Muscle of arm (tissue), 14 donors: ENCODE results near the gene DNAAF9. TPM values are rescaled to one million over a fixed set of nuclear protein-coding genes. Genes with fewer than 3 reads are reported as not detected.
"Not testable (repeated sequence)": the region's sequence is repeated elsewhere in the genome, so short reads cannot be mapped to it uniquely, and the experiment has no call there.

Experiments
- DNase-seq: peaks from one replicate; pipeline ENCODE4 v3.0.0-alpha.2; 2013
- long read RNA-seq, 11 donors: transcript quantifications; one replicate each; lab custom pipeline, GENCODE V29; 2026
- polyA plus RNA-seq, 12 donors: library from polyadenylated mRNA; unstranded; fragments of 120-200 nt; gene quantifications; one replicate each; pipeline ENCODE4 v1.2.1, GENCODE V29; 2013; ENCODE audit not compliant: insufficient read length in 12 of 12

DNAAF9 gene
- 10 to 100 TPM in 11 of 12 donors, not detected in 1; 12.6 to 20.6 (median 15.4) TPM for polyA plus RNA-seq
- long read RNA-seq, donor 1, result 0 reads
- long read RNA-seq, donor 2, result 0 reads
- long read RNA-seq, donor 3, result 0 reads
- long read RNA-seq, donor 4, result 0 reads
- long read RNA-seq, donor 5, full-length matches to known transcripts, result 1 of 1 reads
- long read RNA-seq, donor 5, partial matches to known transcripts, result 0 of 1 reads
- long read RNA-seq, donor 5, other reads (novel, unspliced or antisense), result 0 of 1 reads
- long read RNA-seq, donor 6, result 0 reads
- long read RNA-seq, donor 7, result 0 reads
- long read RNA-seq, donor 8, full-length matches to known transcripts, result 1 of 1 reads
- long read RNA-seq, donor 8, partial matches to known transcripts, result 0 of 1 reads
- long read RNA-seq, donor 8, other reads (novel, unspliced or antisense), result 0 of 1 reads
- long read RNA-seq, donor 9, result 0 reads
- long read RNA-seq, donor 10, result 0 reads
- long read RNA-seq, donor 11, full-length matches to known transcripts, result 1 of 1 reads
- long read RNA-seq, donor 11, partial matches to known transcripts, result 0 of 1 reads
- long read RNA-seq, donor 11, other reads (novel, unspliced or antisense), result 0 of 1 reads

DNA sequence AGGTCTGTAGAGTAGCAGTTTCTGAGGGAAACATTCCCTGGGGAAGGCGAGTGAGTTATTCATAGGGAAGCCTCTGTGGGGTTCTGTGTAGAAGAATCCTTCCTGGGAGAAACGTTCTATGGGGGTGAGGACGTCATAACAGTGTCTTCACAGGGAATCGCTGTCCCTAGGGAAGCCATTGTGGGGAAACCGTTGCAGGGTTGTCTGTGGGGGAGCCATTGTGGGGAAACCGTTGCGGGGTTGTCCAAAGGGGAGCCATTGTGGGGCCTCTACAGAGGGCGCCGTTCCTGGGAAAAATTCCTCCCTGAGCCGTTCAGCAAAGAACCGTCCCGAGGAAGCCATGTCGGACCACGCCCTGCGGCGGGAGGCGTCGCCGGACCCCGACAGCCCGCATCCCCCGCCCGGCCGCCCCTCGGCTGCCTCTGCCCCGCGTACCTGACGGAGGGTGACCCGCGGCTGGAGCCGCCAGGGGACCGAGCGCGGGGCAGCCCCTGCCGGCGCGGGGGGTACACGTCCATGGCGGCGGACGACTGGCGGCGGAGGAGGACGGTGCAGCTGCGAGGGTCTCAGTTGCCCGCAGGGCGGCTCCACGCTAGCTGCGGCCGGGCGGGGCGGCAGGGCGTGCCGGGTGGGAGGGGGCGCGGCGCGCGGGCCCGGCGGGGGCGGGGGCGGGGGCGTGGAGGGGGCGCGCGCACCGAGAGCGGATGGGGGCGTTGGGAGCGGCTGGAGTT is at the start of gene DNAAF9:
Gene DNAAF9, minus strand, starts transcription at position 630 of the 731 bp plus-strand sequence. Its CDS starts 112 bp downstream, at position 518.
- DNase-seq, result peak; percentile 52

DNA sequence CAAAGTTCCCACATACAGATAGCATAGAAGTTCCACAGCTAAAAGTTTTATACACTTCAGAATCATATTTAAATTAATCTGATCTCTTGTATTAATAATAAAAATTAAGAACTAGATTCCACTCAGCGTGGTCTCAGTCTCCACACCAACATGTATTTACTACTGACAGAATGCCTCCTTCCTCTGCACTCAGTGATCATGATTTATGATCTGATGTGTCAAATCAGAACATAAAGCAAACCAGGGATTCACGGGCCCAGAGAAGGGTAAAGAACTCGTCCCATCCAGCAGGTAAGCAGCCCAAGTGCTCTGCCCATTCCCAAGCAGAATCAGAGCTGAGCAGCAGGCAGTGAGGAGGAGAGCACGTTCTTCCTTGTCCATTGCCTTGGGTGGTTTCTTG is 49.2 kb upstream of the DNAAF9 start:
- DNase-seq, result no peak

DNA sequence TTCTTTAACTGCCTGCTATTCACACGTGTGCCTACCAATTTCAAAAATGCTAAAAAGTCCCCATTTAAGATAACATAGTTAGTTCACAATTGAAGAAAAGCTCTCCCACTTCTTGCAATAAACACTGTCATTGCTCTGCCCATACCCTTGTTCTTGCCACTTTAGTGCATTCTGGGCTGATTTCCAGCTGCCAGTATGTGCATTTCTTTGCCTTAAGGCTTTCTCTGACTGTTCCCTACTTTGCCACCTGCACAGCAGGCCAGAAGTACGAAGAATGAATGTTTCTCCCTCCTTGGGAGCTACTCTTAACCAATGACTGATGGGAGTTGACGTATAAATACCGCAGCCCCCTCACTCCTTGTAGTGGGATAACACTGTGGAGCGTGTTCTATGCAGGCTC is 47.4 kb upstream of the DNAAF9 start:
- no peak for DNase-seq

DNA sequence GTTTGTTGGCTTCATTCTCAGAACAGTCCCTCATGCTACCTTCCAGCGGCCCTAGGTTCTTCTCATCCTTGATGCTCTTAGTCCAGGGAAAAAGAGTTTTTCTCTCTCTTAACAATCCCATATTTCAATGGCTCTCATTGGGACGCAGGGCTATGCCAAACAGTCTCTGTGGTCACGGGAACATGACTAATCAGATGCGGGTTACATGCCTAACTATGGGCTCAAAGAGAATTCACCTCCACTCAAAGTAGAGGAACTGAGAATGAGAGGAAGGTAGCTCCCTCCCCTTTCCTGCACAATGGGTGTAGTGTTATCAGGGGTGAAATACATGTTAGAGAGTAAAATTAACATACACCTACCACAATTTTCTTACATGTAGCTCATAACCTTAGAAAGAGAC is 45.2 kb upstream of the DNAAF9 start:
- no peak for DNase-seq

DNA sequence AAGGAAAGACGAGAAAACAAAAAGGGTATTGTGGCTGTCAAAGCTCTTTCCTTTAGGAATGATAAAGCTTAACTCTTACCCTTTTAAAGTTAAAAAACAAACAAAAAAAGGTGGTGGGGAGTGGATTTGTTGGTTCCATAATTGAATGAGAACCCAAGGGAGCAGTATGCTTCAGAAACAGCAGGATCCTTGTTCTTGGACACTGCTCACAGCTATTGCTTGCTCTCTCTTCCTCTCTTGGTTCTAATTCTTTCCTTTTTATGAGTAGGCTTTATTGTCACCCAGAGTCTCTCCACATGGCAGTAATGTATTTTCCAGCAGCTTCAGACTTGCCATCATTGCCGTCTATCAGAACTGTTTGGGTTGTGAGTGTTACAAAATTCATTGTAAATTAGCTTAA is 44.7 kb upstream of the DNAAF9 start:
- no peak for DNase-seq

DNA sequence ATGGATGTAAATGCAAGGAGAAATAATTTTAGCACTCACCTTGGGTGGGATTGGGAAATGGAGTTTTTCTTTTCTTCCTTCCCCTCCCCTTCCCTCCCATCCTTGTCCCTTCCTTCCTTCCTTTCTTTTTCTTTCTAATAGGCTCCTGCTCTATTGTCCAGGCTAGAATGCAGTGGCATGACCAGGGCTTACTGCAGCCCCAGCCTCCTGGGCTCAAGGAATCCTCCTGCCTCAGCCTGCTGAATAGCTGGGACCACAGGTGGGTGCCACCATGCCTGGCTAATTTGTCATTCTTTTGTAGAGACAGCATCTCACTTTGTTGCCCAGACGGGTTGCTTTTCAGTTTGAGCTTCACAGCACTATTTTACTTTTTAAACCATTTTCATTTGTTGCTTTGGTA is 41.9 kb upstream of the DNAAF9 start:
- no peak for DNase-seq

DNA sequence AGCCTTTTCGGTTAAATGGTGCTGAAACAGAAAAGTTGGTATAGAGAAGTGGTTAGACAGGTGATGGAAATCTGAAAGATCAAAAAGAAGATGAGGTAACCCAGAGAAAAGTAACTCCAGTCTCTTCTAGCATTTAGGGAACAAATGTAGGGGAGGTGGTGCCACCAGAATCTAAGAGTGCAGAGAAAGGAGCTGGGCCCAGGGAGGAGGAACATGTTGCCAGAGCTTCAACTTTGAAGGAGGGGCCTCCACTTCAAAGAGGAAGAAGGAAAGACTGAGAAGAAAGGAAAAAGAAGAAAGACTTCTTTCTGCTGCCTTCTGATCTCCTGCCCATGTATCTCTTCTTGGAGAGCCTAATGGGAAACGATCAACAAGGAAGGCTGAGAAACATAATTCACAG is 39.9 kb upstream of the DNAAF9 start:
- no peak for DNase-seq

DNA sequence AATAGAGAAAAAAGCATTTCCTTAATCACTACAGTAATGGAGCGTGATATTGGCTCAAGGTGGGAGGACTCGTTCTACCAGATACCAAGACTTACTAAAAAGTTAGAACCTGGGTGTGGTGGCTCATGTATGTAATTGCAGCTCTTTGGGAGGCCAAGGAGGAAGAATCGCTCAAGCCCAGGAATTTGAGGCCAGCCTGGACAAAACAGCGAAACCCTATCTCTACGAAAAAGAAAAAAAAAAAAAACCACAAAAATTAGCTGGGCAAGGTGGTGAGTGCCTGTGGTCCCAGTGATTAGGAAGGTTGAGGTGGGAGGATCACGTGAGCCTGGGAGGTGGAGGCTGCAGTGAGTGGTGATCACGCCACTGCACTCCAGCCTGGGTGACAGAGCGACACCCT is 39.3 kb upstream of the DNAAF9 start:
- DNase-seq, result no peak

DNA sequence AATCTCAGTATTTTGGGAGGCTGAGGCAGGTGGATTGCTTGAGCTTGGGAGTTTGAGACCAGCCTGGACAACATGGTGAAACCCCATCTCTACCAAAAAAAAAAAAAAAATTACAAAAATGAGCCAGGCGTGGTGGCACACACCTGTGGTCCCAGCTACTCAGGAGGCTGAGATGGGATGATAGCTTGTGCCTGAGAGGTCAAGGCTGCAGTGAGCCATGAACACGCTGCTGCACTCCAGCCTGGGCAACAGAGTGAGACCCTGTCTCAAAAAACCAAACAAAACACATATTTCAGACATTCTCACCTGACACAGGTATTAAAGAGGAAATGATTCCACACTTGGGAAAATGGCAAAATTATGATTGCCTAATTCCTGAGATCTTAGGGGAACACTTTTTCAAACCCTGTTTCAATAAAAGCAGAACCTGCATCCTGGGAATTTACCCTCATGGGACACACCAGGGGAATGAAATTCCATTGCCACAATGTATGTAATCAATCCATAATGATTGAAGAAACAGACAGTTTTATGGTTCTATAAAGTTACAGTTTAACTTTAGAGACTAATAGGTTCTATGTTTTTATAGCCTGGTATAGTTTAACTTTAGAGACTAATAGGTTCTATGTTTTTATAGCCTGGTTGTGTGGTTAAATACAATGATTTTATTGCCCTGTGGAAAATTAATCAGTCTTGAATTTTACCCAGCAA is 29.6 kb upstream of the DNAAF9 start:
- no peak for DNase-seq

DNA sequence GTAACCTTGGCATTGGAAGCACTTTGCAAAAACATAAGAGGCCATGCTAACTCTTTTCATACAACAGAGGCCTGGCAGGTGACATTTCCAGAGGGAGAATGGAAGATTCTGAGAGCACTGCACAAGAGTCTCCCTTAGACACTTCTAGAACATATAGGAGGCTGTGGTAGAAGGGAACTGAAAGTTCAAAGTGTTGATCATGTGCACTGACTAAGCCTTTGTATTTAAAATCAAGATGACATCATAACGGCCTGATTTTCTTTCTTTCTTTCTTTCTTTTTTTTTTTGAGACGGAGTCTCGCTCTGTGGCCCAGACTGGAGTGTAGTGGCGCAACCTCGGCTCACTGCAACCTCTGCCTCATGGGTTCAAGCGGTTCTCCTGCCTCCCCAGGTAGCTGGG is 26.8 kb upstream of the DNAAF9 start:
- no peak for DNase-seq

DNA sequence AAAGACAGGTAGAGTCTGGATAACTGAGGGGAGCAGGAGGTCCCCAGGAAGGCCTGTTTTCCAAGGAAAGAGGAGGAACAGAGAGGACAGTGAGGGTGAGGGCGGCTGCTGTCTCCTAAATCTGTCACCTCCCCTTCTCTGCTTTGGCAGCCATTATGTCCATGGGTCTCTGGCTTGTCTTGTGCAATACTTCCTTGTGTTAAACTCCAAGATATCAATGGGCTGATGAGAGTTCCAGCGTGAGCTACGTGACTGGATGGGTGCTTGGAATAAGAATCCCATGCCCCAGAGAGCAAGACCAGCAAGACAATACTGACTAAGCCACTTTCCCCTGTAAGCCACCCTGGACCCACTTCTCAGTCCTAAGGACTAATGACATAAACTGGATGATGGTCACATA is 26.3 kb upstream of the DNAAF9 start:
- DNase-seq, result no peak

DNA sequence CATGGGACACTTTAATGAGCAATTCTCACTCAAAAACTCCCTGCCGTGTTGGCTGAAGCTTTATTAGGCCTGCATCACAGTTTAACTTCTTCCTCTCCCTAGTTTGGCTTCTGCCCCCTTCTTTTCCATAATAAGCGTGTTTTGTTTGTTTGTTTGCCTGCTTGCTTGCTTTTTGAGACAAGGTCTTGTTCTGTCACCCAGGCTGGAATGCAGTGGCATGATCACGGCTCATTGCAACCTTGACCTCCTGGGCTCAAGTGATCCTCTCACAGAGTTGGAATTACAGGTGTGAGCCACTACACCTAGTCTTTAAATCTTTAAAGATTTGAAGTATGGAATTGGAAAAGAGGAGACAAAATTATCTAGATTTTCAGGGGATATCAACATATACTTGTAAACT is 25.4 kb upstream of the DNAAF9 start:
- DNase-seq, result no peak

DNA sequence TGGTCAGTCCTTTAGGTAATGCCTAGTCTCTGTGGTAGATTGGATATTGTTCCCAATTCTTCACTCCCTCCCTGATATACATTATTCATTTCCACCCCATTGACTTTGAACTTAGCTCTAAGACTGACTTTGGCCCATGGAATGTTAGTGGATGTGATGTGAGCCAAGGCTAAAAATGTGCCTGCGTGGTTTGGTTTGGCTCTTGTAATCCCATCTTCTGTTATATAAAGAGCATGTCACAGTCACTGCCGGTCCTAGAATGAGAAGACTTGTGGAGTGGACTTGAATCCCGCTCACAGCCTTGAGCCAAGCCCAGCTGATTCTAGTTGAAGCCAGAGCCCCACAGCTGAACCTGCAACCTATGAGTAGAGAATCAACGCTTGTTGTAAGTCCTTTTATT is 23.6 kb upstream of the DNAAF9 start:
- DNase-seq, result no peak

DNA sequence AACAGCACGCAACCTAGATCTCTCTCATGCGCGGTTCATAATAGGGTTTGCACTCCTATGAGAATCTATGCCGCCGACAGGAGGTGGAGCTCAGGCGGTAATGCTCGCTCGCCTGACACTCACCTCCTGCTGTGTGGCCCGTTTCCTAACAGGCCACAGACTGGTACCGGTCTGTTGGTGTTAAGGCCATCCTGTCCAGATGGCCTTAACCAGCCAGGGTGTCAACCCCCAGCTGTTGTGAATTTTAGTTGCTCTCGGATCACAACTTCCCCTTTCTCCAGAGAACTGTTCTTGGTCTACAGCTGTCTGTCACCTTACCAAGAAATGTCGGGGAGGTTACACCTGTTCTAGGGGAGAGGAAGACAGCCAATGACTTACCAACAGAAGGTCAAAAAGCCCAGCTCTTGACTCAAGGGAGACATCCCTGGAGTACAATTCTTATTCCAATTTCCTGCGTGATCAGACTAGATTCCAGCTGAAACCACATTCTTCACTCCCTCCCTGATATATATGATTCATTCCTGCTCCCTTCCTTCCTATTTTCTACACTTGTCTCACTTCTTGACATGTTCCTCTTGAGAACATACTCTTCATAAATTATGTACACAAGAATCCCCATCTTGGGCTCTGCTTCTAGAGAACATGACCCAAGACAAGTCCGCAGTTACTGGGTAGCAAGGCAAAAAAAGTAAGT is 23.1 kb upstream of the DNAAF9 start:
- no peak for DNase-seq

DNA sequence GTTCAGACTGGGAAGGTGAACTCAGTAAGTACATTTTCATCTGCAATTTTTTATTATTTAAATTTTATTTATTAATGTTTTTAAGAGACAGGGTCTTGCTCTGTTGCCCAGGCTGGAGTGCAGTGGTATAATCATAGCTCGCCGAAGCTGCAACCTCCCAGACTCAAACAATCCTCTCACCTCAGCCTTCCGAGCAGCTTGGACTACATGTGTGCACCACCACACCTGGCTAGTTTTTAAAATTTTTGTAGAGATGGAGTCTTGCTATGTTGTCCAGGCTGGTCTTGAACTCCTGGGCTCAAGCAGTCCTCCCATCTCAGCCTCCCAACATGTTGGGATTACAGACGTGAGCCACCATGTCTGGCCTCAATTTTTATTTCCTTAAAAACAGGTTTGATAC is 19.3 kb upstream of the DNAAF9 start:
- DNase-seq, result not testable (repeated sequence)

DNA sequence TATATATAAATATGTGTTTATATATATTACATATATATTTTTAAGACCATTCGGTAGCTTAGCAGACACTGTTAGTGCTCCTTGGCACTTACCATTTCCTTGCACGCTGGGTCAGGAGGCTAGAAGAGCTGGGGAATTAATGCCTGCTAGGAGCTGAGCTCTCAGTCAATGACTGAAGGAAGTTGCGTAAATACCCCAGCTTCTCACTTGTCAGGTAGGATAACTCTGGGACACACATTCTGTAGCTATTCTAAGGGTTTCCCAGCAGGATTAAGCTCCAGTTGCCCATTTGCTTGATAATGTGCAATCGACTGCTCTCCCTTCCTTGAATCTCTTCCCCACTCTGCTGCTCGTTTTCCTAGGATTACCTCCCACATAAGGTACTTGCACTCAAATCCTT is 15.7 kb upstream of the DNAAF9 start:
- no peak for DNase-seq

DNA sequence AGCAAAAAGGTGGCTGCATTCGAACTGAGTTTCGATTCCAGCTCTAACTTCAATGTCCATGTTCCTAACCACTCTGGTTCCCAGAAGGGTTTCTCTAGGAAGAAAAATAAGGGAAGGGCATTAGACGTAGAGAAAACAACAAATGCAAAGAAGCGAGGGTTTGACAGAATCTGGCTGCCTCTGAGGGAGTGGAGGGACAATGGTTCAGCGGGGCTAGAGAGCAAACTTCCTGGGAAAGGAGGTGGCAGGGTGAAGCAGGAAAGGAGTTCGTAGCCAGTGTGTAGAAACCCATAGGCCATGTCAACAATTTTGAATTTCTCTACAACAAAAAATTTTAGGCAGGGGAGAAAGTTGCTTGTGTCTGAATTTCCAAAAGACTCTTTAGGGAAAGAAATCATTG is 14.5 kb upstream of the DNAAF9 start:
- no peak for DNase-seq

DNA sequence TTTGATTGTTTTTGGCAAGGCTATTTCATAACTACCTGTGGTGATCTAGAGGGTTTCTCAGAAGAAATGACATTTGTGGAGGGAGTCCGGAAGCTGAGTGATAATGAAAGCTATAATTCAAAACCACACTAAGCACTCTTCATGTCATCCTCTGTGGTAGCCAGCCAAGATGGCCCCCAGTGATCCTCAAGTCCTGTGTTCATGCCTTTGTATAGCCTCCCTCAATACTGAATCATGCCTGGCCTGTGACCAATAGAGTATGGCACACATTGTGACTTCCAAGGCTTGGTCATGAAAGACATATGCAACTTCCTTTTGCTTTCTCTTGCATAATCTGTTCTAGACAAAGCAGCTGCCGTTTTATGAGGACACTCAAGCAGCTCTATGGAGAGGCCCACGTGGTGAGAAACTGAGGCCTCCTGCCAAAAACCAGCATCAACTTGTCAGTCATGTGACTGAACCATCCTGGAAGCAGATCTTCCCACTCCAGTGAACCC is 12.8 kb upstream of the DNAAF9 start:
- no peak for DNase-seq

DNA sequence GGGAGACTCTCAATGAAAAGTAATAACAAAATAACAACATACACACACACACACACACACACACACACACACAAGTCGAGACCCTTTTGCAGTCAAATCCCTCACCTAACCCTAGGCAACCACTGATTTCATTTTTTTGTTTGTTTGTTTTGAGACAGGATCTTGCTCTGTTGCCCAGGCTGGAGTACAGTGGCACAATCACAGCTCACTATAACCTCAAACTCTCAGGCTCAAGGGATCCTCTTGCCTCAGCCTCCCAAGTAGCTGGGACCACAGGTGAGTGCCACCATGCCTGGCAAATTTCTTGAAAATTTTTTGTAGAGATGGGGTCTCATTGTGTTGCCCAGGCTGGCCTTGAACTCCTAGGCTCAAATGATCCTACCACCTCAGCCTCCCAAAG is 10.7 kb upstream of the DNAAF9 start:
- not testable (repeated sequence) for DNase-seq

DNA sequence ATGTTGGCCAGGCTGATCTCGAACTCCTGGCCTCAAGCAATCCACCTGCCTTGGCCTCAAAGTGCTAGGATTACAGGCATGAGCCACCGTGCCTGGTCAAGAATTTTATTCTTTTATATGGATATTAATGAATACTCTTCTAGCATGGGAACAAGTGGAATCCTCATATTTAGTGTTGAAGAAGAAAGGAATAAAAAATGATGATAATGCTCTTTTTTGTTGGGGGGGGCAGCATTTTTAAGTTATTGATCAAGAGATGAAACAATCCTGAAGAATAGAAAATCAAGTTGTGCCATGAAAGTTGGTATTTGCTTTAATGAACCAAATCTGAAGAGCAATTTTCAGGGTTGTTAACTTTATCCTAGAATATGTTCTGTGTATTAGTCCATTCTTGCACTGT is 6.7 kb upstream of the DNAAF9 start:
- no peak for DNase-seq

DNA sequence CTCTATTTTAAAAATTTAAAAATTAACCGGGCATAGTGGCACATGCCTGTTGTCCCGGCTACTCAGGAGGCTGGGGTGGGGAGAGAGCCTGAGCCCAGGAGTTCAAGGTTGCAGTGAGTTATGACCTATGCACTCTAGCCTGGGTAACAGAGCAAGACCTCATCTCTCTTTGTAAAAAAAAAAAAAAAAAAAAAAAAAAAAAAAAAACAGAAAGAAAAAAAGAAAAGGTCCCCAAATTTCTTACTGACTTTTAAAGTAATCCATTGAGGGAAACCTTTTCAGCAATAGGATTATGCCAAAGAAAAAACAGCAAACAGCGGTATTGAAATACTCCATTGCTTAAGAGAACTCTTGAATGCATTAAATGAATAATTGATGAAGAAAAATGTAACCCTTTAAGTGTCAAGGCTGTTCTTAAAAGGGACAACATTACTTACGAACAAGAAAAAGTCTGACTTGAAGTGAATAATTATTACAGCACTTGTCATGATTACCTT is 6.0 kb upstream of the DNAAF9 start:
- DNase-seq, result no peak
